Fibroblast of lung (primary cell): ENCODE results near the gene SLC16A1.

Source experiments
- CTCF ChIP-seq, 2 donors: IDR thresholded peaks in 1 of 2; conservative IDR thresholded peaks in 1 of 2; 1 replicate in 1 of 2; 2 replicates in 1 of 2; pipeline ENCODE4 v1.5.1; 2011 to 2012; ENCODE audit warnings: low read length in 2 of 2, control low read depth in 1 of 2, inconsistent platforms in 1 of 2, low read depth in 1 of 2, mild to moderate bottlenecking in 1 of 2
- EZH2 ChIP-seq: IDR thresholded peaks from 2 replicates; pipeline ENCODE4 v1.5.1; 2012; ENCODE audit warnings: low read length, control low read depth, mild to moderate bottlenecking; ENCODE audit errors: missing control alignments

GRCh38 chr1:112957133-112957812 is 1.3 kb upstream of the SLC16A1 start:
- TF ChIP-seq EZH2 = no peak
- no peak for TF ChIP-seq CTCF (conservative IDR thresholded peaks at IDR 0.05 in 1 of 2, IDR thresholded peaks at IDR 0.05 in 1 of 2; ENCODE audit: low read depth in 1 of 2, low read length in 2 of 2)
